GM23338 (cell line): ENCODE data around the gene TMEM252. TPM values are rescaled to one million over a fixed set of nuclear protein-coding genes. Genes with fewer than 3 reads are reported as not detected.

Experiments used
- ATAC-seq: fragments of 200-7000 bp; cut with Tn5 transposase; 3 replicates; pipeline ENCODE4 v1.9.1; 2020
- DNase-seq: peaks from one replicate; pipeline ENCODE4 v3.0.0-alpha.2; 2015; ENCODE audit warnings: low spot score
- H2AFZ ChIP-seq: fragments of 200-600 bp; sonication (generic); 2 replicates; pipeline ENCODE4 v1.8.0; 2016; ENCODE audit warnings: antibody characterized with exemption, mild to moderate bottlenecking, moderate library complexity
- H3F3A ChIP-seq: fragments of 200-600 bp; sonication (generic); replicated peaks from 2 replicates; pipeline ENCODE4 v1.8.0; 2017; ENCODE audit warnings: antibody characterized with exemption, mixed run types, low read depth
- H3K27ac ChIP-seq: fragments of 200-600 bp; sonication (generic); 2 replicates; pipeline ENCODE4 v1.6.1; 2016; ENCODE audit warnings: low read depth
- H3K27me3 ChIP-seq: fragments of 200-600 bp; sonication (generic); 2 replicates; pipeline ENCODE4 v1.8.0; 2016; ENCODE audit warnings: mild to moderate bottlenecking, mixed run types, moderate library complexity; ENCODE audit not compliant: insufficient read depth
- H3K36me3 ChIP-seq: fragments of 200-600 bp; sonication (generic); 2 replicates; pipeline ENCODE4 v1.8.0; 2016; ENCODE audit warnings: mild to moderate bottlenecking; ENCODE audit not compliant: insufficient read depth
- H3K4me1 ChIP-seq: fragments of 200-600 bp; sonication (generic); 2 replicates; pipeline ENCODE4 v1.8.0; 2016; ENCODE audit warnings: mild to moderate bottlenecking, moderate library complexity; ENCODE audit not compliant: insufficient read depth
- H3K4me2 ChIP-seq: fragments of 200-600 bp; sonication (generic); 2 replicates; pipeline ENCODE4 v1.7.1; 2017; ENCODE audit warnings: mixed run types
- H3K4me3 ChIP-seq: fragments of 200-600 bp; sonication (generic); 2 replicates; pipeline ENCODE4 v1.6.1; 2016; ENCODE audit warnings: mixed run types
- H3K79me2 ChIP-seq: fragments of 200-600 bp; sonication (generic); replicated peaks from 2 replicates; pipeline ENCODE4 v1.8.0; 2017; ENCODE audit warnings: mild to moderate bottlenecking; ENCODE audit not compliant: insufficient read depth
- H3K9me2 ChIP-seq: fragments of 200-600 bp; sonication (generic); 2 replicates; pipeline ENCODE4 v1.8.0; 2017; ENCODE audit not compliant: insufficient read depth
- H4K20me1 ChIP-seq: fragments of 200-600 bp; sonication (generic); replicated peaks from 2 replicates; pipeline ENCODE4 v1.8.0; 2017; ENCODE audit warnings: mild to moderate bottlenecking; ENCODE audit not compliant: insufficient read depth
- H3K27ac Mint-ChIP-seq: 2 replicates; pipeline ENCODE4 v1.8.0; 2020; ENCODE audit warnings: inconsistent platforms, mild to moderate bottlenecking, moderate library complexity, mixed read lengths
- H3K27me3 Mint-ChIP-seq: 3 replicates; pipeline ENCODE4 v1.8.0; 2022; ENCODE audit warnings: low read depth, mild to moderate bottlenecking, moderate library complexity, mixed read lengths, inconsistent platforms; ENCODE audit not compliant: insufficient read depth, poor library complexity
- H3K36me3 Mint-ChIP-seq: 3 replicates; pipeline ENCODE4 v1.8.0; 2021; ENCODE audit warnings: low read depth, mild to moderate bottlenecking, inconsistent platforms, moderate library complexity, mixed read lengths
- H3K4me1 Mint-ChIP-seq: 3 replicates; pipeline ENCODE4 v1.8.0; 2020; ENCODE audit warnings: mild to moderate bottlenecking, inconsistent platforms, mixed read lengths
- H3K4me3 Mint-ChIP-seq: 3 replicates; pipeline ENCODE4 v1.8.0; 2021; ENCODE audit warnings: moderate library complexity, mild to moderate bottlenecking, inconsistent platforms, mixed read lengths
- H3K9me3 Mint-ChIP-seq: 3 replicates; pipeline ENCODE4 v1.8.0; 2020; ENCODE audit warnings: moderate library complexity, mild to moderate bottlenecking, inconsistent platforms, mixed read lengths
- CREB1 ChIP-seq: fragments of 250-450 bp; sonication (Bioruptor Pico); IDR thresholded peaks from 2 replicates; pipeline ENCODE4 v1.5.0; 2020; ENCODE audit warnings: low read depth, mild to moderate bottlenecking, moderate library complexity
- EZH2 ChIP-seq: fragments of 200-600 bp; sonication (generic); IDR thresholded peaks from one replicate; pipeline ENCODE4 v1.8.0; 2017; ENCODE audit warnings: antibody characterized with exemption, mild to moderate bottlenecking, low read depth; ENCODE audit not compliant: unreplicated experiment
- EZH2phosphoT487 ChIP-seq: fragments of 200-600 bp; sonication (generic); IDR thresholded peaks from one replicate; pipeline ENCODE4 v1.8.1; 2018; ENCODE audit warnings: antibody characterized with exemption; ENCODE audit not compliant: unreplicated experiment
- JUNB ChIP-seq: IDR thresholded peaks from one replicate; pipeline ENCODE4 v1.6.1; 2016; ENCODE audit warnings: antibody characterized with exemption; ENCODE audit not compliant: unreplicated experiment
- NANOG ChIP-seq: IDR thresholded peaks from 2 replicates; pipeline ENCODE4 v1.6.1; 2016; ENCODE audit warnings: antibody characterized with exemption, borderline replicate concordance
- POLR2AphosphoS5 ChIP-seq: IDR thresholded peaks from 2 replicates; pipeline ENCODE4 v1.6.1; 2016; ENCODE audit warnings: antibody characterized with exemption, low read depth
- REST ChIP-seq: IDR thresholded peaks from one replicate; pipeline ENCODE4 v1.6.1; 2018; ENCODE audit warnings: antibody characterized with exemption; ENCODE audit not compliant: unreplicated experiment
- STAT1 ChIP-seq: IDR thresholded peaks from one replicate; pipeline ENCODE4 v1.6.1; 2016; ENCODE audit warnings: antibody characterized with exemption; ENCODE audit not compliant: unreplicated experiment
- ZNF114 ChIP-seq: fragments of 250-450 bp; sonication (Bioruptor Pico); IDR thresholded peaks from 2 replicates; pipeline ENCODE4 v1.5.0; 2020; ENCODE audit warnings: mild to moderate bottlenecking, moderate library complexity
- ZNF331 ChIP-seq: fragments of 250-450 bp; sonication (Bioruptor Pico); IDR thresholded peaks from 2 replicates; pipeline ENCODE4 v1.5.0; 2020; ENCODE audit warnings: low read depth, mild to moderate bottlenecking, moderate library complexity
- ZNF462 ChIP-seq: fragments of 250-450 bp; sonication (Bioruptor Pico); IDR thresholded peaks from 2 replicates; pipeline ENCODE4 v1.5.0; 2020; ENCODE audit warnings: mild to moderate bottlenecking, moderate library complexity
- polyA plus RNA-seq: library from polyadenylated mRNA; unstranded; fragments of >200 nt; fragmentation: Nextera tagmentation; extraction: Ambion mirVana; gene quantifications from 2 replicates; pipeline ENCODE4 v1.2.1, GENCODE V29; 2016
- total RNA-seq: library from RNA; depleted of rRNA; stranded (reverse); fragments of >200 nt; shearing (Covaris generic); gene quantifications from 2 replicates; pipeline ENCODE4 v1.2.3, GENCODE V29; 2014
- TF ChIP-seq, protein P1 (sequence below): IDR thresholded peaks from 2 replicates; pipeline ENCODE4 v1.6.1; 2016; ENCODE audit warnings: antibody characterized with exemption
- TF ChIP-seq, protein P2 (sequence below), 2 experiments: fragments of 200-600 bp in 1 of 2; sonication (generic) in 1 of 2; conservative IDR thresholded peaks; 2 replicates each; pipeline versions ENCODE4 v1.5.1 to v1.6.1; 2016 to 2017; ENCODE audit warnings: antibody characterized with exemption in 2 of 2, low read depth in 2 of 2, mild to moderate bottlenecking in 2 of 2, moderate library complexity in 1 of 2

Gene TMEM252
- total and polyA plus RNA-seq, 2 experiments from 2014 or later, result not detected

GRCh38 chr9:68547417-68547816, 6.7 kb upstream of the TMEM252 start:
- Mint-ChIP-seq H3K4me3 (no peak overlapping the region), H3K4me1 (no peaks in the 10 kb centered on the region), H3K9me3 (no peaks in the 10 kb centered on the region), H3K36me3 (no peaks in the 10 kb centered on the region), H3K27me3 (peaks cover 5% of the 10 kb centered on the region), H3K27ac (no peak overlapping the region)
- H3K4me1 ChIP-seq, result no peaks in the 10 kb centered on the region
- no peak overlapping the region for H3K4me3 ChIP-seq
- H3K9me2 ChIP-seq, result no peaks in the 10 kb centered on the region
- H3K4me2 ChIP-seq, result no peak overlapping the region
- TF ChIP-seq POLR2AphosphoS5, result no peak
- TF ChIP-seq STAT1, result no peak
- TF ChIP-seq, protein P1, sequence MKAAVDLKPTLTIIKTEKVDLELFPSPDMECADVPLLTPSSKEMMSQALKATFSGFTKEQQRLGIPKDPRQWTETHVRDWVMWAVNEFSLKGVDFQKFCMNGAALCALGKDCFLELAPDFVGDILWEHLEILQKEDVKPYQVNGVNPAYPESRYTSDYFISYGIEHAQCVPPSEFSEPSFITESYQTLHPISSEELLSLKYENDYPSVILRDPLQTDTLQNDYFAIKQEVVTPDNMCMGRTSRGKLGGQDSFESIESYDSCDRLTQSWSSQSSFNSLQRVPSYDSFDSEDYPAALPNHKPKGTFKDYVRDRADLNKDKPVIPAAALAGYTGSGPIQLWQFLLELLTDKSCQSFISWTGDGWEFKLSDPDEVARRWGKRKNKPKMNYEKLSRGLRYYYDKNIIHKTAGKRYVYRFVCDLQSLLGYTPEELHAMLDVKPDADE, result no peak
- no peak for TF ChIP-seq JUNB
- TF ChIP-seq EZH2, result no peak
- no peak for TF ChIP-seq CREB1 (CRISPR knock-in tag)
- TF ChIP-seq REST, result no peak
- no peak for TF ChIP-seq ZNF114 (CRISPR knock-in tag)
- TF ChIP-seq ZNF331, result no peak
- no peak for TF ChIP-seq EZH2phosphoT487
- TF ChIP-seq, protein P2, sequence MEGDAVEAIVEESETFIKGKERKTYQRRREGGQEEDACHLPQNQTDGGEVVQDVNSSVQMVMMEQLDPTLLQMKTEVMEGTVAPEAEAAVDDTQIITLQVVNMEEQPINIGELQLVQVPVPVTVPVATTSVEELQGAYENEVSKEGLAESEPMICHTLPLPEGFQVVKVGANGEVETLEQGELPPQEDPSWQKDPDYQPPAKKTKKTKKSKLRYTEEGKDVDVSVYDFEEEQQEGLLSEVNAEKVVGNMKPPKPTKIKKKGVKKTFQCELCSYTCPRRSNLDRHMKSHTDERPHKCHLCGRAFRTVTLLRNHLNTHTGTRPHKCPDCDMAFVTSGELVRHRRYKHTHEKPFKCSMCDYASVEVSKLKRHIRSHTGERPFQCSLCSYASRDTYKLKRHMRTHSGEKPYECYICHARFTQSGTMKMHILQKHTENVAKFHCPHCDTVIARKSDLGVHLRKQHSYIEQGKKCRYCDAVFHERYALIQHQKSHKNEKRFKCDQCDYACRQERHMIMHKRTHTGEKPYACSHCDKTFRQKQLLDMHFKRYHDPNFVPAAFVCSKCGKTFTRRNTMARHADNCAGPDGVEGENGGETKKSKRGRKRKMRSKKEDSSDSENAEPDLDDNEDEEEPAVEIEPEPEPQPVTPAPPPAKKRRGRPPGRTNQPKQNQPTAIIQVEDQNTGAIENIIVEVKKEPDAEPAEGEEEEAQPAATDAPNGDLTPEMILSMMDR (conservative IDR thresholded peaks at IDR 0.05; ENCODE audit: low read depth in 2 of 2), result no peak
- no peak for TF ChIP-seq NANOG
- no peak for TF ChIP-seq ZNF462 (CRISPR knock-in tag)
- no peaks in the 10 kb centered on the region for H4K20me1 ChIP-seq
- peaks cover 8% of the 10 kb centered on the region for H3K27me3 ChIP-seq
- ATAC-seq, result no peak
- no peaks in the 10 kb centered on the region for H3F3A ChIP-seq
- no peak overlapping the region for H3K27ac ChIP-seq
- no peaks in the 10 kb centered on the region for H3K79me2 ChIP-seq
- no peak overlapping the region for H2AFZ ChIP-seq
- H3K36me3 ChIP-seq, result no peaks in the 10 kb centered on the region
- no peak for DNase-seq
